ENCODE results near the gene DYNLT5.
A peak's percentile ranks its signal among the peaks of the same experiment; 100 is the strongest.
"Not testable (repeated sequence)": the region's sequence is repeated elsewhere in the genome, so short reads cannot be mapped to it uniquely, and the experiment has no call there.

Gene DYNLT5

GRCh38 chr1:66788231-66788939 lies 36.1 kb downstream of the DYNLT5 start:
- DNase-seq (ENCODE audit: low read depth): peak; percentile 29

- DNase-seq (ENCODE audit: low read depth): no peak
Observed at GRCh38 chr1:66791621-66792610, 39.7 kb downstream of the DYNLT5 start.

- DNase-seq (ENCODE audit: low read depth): not testable (repeated sequence)
Observed at GRCh38 chr1:66795839-66796238, 43.6 kb downstream of the DYNLT5 start.

- DNase-seq (ENCODE audit: low read depth): no peak
Observed at GRCh38 chr1:66809245-66809644, 57.0 kb downstream of the DYNLT5 start.

GRCh38 chr1:66809736-66810326 lies 57.6 kb downstream of the DYNLT5 start:
- DNase-seq (ENCODE audit: low read depth): no peak

- DNase-seq (ENCODE audit: low read depth): no peak
Observed at GRCh38 chr1:66824771-66825170, 72.5 kb downstream of the DYNLT5 start.
